Mucosa of stomach (tissue), 1 donor: Measurements from ENCODE around the gene ADAMTSL5.
A peak's percentile ranks its signal among the peaks of the same experiment; 100 is the strongest.

Experiments used
- H3K27me3 ChIP-seq: one replicate; pipeline ENCODE4 v1.7.0; 2013; ENCODE audit warnings: mild to moderate bottlenecking, low read length; ENCODE audit not compliant: control insufficient read depth, insufficient read depth
- H3K36me3 ChIP-seq: one replicate; pipeline ENCODE4 v1.7.0; 2013; ENCODE audit warnings: low read length; ENCODE audit not compliant: control insufficient read depth, insufficient read depth
- H3K4me1 ChIP-seq: one replicate; pipeline ENCODE4 v1.7.0; 2013; ENCODE audit warnings: mild to moderate bottlenecking, low read length; ENCODE audit not compliant: control insufficient read depth, insufficient read depth
- H3K4me3 ChIP-seq: one replicate; pipeline ENCODE4 v1.7.0; 2013; ENCODE audit warnings: low read length
- H3K9ac ChIP-seq: one replicate; pipeline ENCODE4 v1.7.0; 2013; ENCODE audit warnings: mild to moderate bottlenecking, low read length, moderate library complexity
- H3K9me3 ChIP-seq: one replicate; pipeline ENCODE4 v1.7.0; 2013; ENCODE audit warnings: mild to moderate bottlenecking, low read length, moderate library complexity; ENCODE audit not compliant: control insufficient read depth
- donor health status: Pancreatic carcinoma.

ADAMTSL5 gene

GRCh38 chr19:1496714-1497577 is 15.9 kb downstream of the ADAMTSL5 start:
- H3K9me3 ChIP-seq = no peaks in the 10 kb centered on the region
- peaks cover 24% of the 10 kb centered on the region for H3K27me3 ChIP-seq
- no peak overlapping the region for H3K4me3 ChIP-seq
- peaks cover 9% of the 10 kb centered on the region for H3K4me1 ChIP-seq
- no peaks in the 10 kb centered on the region for H3K36me3 ChIP-seq
- H3K9ac ChIP-seq = no peak overlapping the region

- Histone ChIP-seq H3K9me3 (no peaks in the 10 kb centered on the region), H3K9ac (no peak overlapping the region), H3K4me1 (peaks cover 16% of the 10 kb centered on the region), H3K36me3 (no peaks in the 10 kb centered on the region), H3K4me3 (no peak overlapping the region), H3K27me3 (peaks cover 27% of the 10 kb centered on the region)
These were observed 16.8 kb downstream of the ADAMTSL5 start for GRCh38 chr19:1495799-1496713.

- Histone ChIP-seq H3K9ac (no peak overlapping the region), H3K36me3 (no peaks in the 10 kb centered on the region), H3K4me1 (peaks cover 14% of the 10 kb centered on the region), H3K4me3 (no peak overlapping the region), H3K9me3 (no peaks in the 10 kb centered on the region), H3K27me3 (peaks cover 26% of the 10 kb centered on the region)
These were observed 17.6 kb downstream of the ADAMTSL5 start for GRCh38 chr19:1495051-1495798.

- Histone ChIP-seq H3K4me3 (no peak overlapping the region), H3K36me3 (no peaks in the 10 kb centered on the region), H3K4me1 (peaks cover 21% of the 10 kb centered on the region), H3K27me3 (peaks cover 26% of the 10 kb centered on the region), H3K9me3 (no peaks in the 10 kb centered on the region), H3K9ac (no peak overlapping the region)
These were observed 18.6 kb downstream of the ADAMTSL5 start for GRCh38 chr19:1494115-1494815.

GRCh38 chr19:1492474-1493006 is 20.3 kb downstream of the ADAMTSL5 start:
- Histone ChIP-seq H3K4me1 (peaks cover 21% of the 10 kb centered on the region), H3K9ac (no peak overlapping the region), H3K27me3 (peaks cover 19% of the 10 kb centered on the region), H3K36me3 (no peaks in the 10 kb centered on the region), H3K4me3 (no peak overlapping the region), H3K9me3 (no peaks in the 10 kb centered on the region)

- H3K27me3 ChIP-seq = peaks cover 14% of the 10 kb centered on the region
- no peak overlapping the region for H3K9ac ChIP-seq
- peaks cover 16% of the 10 kb centered on the region for H3K4me1 ChIP-seq
- peak overlapping the region; percentile 19 for H3K4me3 ChIP-seq
- H3K9me3 ChIP-seq = no peaks in the 10 kb centered on the region
- H3K36me3 ChIP-seq = no peaks in the 10 kb centered on the region
These were observed 21.0 kb downstream of the ADAMTSL5 start for GRCh38 chr19:1491849-1492170.

GRCh38 chr19:1491114-1491848 is 21.5 kb downstream of the ADAMTSL5 start, which contains the start of gene REEP6:
TSS of gene REEP6 (plus strand) at chr19:1491181. CDS start at chr19:1491270, 89 bp downstream.
- Histone ChIP-seq H3K9ac (peak within 1 kb of the TSS; percentile 74), H3K27me3 (peaks cover 9% of the 10 kb centered on the region), H3K4me1 (peaks cover 16% of the 10 kb centered on the region), H3K4me3 (peak within 1 kb of the TSS; percentile 47), H3K36me3 (no peaks in the 10 kb centered on the region), H3K9me3 (no peaks in the 10 kb centered on the region)

- peaks cover 7% of the 10 kb centered on the region for H3K27me3 ChIP-seq
- no peaks in the 10 kb centered on the region for H3K36me3 ChIP-seq
- H3K4me1 ChIP-seq = peaks cover 16% of the 10 kb centered on the region
- H3K9me3 ChIP-seq = no peaks in the 10 kb centered on the region
- peak within 1 kb of the TSS; percentile 74 for H3K9ac ChIP-seq
- H3K4me3 ChIP-seq = peak within 1 kb of the TSS; percentile 47
These were observed 22.3 kb downstream of the ADAMTSL5 start, which contains the start of gene PCSK4 for GRCh38 chr19:1490311-1491113. TSS of gene PCSK4 (minus strand) at chr19:1490350. CDS start at chr19:1490346, 4 bp downstream.

GRCh38 chr19:1489463-1490310 is 23.1 kb downstream of the ADAMTSL5 start:
- Histone ChIP-seq H3K27me3 (peaks cover 7% of the 10 kb centered on the region), H3K4me3 (peak overlapping the region; percentile 47), H3K36me3 (no peaks in the 10 kb centered on the region), H3K4me1 (peaks cover 16% of the 10 kb centered on the region), H3K9me3 (no peaks in the 10 kb centered on the region), H3K9ac (peak overlapping the region; percentile 74)
